GM18858 (cell line): ENCODE results near the gene SCTR.

Experiments
- ATAC-seq: cut with Tn5 transposase; IDR thresholded peaks from one replicate; pipeline ENCODE4 v1.9.1; 2021; ENCODE audit not compliant: unreplicated experiment

The SCTR gene

GRCh38 chr2:119488245-119489214, 35.8 kb downstream of the SCTR start:
- no peak for ATAC-seq

GRCh38 chr2:119487434-119488244, 36.6 kb downstream of the SCTR start:
- peak; percentile 60 for ATAC-seq

DNA sequence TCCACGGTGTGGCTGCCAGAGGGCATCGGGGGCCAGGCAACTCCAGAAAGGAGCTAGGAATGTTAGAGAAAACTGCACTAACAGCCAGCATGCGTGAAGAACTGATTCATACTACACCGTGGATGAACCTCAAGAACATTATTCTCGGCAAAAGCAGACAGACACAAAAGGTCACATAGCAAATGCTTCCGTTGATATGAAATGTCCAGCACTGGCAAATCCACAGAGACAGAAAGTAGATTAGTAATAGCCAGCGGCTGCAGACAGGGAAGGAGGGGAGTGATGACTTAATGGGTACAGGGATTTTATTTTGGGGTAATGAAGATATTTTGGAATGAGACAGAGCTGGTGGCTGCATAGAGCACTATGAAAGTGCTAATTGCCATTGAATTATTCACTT, 37.4 kb downstream of the SCTR start:
- ATAC-seq, result no peak

DNA sequence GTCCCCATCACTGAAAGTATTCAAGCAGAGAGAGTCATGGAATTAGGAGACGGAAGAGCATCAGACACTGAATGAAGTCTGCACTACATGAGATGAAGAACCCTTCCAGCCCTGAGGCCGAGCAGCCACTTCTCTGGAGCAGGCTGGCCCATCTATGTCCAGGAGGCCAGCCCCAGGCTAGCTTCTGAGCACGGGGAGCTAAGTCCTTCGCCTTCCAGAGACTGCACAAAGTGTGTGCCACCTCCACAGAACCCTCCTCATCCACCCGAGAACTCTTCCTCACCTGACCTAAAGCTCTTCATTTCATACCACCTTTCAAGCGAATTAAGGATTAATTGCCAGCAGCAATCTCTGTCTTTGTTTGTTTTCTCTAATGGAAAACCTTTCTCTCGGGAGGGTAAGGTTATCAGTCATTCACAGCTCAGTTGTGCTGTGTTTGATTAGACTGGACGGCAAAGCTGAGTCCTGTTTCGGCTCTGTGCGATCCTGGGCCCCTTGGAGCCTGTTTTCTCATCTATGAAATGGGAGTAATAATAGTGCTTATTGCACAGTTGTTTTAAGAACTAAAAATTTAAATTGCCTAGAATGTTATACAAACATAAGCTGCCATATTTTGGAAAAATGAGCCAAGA, 38.0 kb downstream of the SCTR start:
- no peak for ATAC-seq

DNA sequence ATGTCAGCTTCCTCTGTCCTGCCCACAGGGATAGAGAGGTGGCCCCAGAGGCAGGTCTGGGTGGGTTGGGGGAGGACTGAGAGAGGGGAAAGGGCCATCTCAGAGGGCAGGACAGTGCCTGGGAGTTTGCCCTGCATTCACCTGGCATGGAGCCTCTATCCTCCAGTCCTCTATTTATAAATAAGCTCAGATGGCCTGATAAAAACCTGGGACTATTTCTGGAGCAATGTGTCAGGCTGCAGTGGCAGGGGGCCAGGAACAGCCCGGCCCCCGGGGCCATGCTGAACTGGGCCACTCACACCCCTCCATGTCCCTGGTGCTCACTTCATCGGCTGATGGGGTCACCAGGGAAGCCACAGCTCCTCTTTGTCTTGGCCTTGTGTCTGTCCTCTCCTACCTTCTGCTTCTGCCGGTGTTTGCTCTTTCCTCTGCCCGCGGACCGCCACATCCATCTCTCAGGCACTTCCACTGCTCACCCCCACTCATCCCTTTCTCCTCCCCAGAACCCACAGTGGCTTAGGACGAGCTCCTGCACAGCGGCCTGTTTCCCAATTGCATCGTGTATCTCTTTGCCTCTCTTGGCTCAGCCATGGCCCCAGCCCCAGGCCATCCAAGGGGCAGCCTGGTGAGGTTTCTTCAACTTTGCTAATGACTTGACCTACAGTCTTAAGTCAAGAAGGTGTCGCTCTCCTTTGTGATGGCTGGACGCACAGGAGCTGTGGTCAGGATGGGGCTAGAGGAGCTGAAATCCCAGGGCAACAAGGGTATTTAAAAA, 38.8 kb downstream of the SCTR start:
- no peak for ATAC-seq

DNA sequence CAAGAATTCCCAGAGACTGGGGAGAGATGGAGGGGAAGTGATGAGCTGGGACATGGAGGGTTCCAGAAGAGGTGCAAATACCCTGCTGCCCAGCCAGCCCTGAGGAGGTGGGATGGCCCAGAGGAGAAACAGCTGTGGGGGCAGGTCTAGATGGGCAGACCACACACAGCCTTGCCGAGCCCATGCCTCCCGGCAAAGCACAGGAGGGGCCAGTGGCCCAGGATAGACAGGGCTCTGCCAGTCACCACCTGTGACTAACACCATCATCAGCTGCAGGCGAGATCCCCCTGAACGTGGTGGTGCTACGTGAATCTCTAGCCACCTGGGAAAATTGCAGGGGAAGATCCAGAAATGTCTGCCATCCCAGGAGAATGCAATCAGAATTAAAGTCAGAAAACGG, 39.4 kb downstream of the SCTR start:
- no peak for ATAC-seq

GRCh38 chr2:119483896-119484718, 40.2 kb downstream of the SCTR start:
- no peak for ATAC-seq

DNA sequence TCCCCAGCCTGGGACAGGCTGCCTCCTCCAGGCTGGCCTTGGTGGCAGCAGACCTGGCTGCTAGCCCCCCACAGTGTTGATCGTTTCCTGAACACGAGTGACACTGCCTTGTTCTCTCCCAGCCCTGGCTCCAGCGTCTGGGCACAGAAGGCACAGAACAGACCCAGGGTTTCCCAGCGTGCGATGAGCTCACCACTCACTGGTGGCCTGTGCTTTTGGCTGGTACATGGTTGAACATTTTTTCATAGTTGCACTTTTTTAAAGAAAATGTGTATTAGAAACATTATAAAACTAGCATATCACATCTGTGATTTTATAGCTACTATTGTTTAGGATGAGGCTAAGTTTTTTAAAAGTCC, 40.9 kb downstream of the SCTR start:
- no peak for ATAC-seq

- ATAC-seq, result no peak
Observed at GRCh38 chr2:119482481-119483394, 41.5 kb downstream of the SCTR start.

DNA sequence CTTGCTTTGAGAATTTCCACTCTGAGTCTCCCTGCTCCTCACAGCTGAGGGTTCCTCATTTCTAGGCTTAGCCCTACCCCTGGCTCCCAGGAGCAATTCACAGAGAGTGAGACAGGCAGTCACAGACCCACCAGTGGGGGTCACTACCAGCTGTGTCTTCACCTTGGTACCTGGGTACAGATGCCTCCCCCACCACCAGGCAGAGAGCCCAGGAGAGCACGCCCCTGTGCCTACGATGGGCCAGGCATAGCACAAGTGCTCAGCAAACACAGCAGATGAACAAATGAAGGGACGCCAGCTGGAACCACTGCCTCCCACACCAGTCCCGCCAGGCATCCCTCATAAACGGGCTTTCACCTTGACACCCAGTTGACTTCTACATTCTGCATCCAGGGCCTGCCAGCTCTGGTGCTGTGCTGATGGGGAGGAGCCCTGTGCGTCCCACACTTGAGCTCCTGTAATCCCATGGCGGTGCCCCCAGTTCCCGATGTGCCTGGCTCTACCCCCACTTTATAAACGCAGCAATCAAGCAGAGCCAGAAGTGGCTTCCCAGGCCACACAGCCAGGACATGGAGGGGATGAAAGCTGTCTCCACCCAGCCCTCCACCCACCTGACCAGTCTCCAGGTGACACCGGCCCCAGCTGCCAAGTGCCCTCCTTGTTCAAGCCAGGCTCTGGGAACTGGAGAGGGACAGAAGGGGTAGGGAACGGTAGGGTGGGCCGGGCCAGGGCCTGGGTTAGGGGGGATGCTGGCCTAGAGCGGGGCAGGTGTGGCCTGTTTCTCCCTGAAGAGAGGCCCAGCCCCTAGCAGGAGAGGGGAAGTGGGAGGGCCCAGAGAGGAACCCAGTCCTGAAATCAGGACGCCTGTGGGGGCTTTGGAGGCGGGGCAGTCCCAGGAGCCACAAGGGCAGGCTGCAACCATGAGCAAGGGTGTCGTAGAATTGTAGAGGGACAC, 42.5 kb downstream of the SCTR start:
- no peak for ATAC-seq

DNA sequence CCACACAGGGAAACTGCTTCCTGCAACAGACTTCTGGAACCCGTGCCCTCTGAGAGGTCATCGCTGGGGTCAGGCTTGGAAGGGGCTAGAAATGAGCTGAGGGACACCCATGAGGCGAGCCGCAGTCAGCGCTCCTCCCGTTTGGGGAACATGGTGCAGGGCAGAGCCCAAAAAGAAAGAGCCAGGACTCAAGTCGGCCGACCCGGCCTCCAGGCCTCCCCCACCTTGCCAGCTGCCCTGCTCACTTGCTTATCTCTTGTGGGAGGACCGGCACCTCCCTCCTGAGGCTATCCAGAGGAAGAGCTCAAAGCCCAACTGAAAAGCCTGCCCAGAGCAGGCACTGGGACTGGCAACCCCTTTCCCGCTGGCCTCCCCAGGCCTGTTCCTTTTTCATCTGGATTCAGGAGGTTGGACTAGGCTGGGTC, 43.6 kb downstream of the SCTR start:
- ATAC-seq, result no peak

- no peak for ATAC-seq
Observed at GRCh38 chr2:119480184-119480583, 44.1 kb downstream of the SCTR start.

DNA sequence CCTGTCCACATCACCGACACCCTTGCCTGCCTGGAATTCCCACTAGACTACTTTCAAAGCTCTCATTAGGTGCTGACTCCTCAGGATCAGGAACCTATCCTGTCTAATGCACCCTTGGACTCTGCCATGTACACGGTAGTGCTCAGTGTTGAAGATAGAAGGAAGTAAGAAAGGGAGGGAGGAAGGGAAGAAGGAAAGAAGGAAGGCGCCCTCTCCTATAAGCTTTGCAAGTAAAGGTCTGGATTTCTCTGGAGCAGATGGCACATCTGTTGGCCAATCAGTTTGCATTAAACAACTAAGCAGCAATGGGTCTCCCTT, 45.3 kb downstream of the SCTR start:
- no peak for ATAC-seq

- ATAC-seq, result no peak
Observed at GRCh38 chr2:119478188-119478977, 45.9 kb downstream of the SCTR start.

GRCh38 chr2:119477113-119477505, 47.2 kb downstream of the SCTR start:
- ATAC-seq, result no peak

GRCh38 chr2:119476301-119477112, 47.8 kb downstream of the SCTR start:
- no peak for ATAC-seq
